Measurements from ENCODE around the gene MAP3K7CL.

The MAP3K7CL gene

GRCh38 chr21:29194847-29195246 is 64.4 kb downstream of the MAP3K7CL start:
- no peak for TF ChIP-seq JUND (IDR thresholded peaks at IDR 0.05; ENCODE audit: low read depth)
- in situ Hi-C loops (cut with HindIII; ENCODE audit: low pct_unique_long_range_greater_than_20kb, low sequenced_read_pairs) = no loop called here
- DNase-seq (ENCODE audit: low read depth in 1 of 2, low spot score in 1 of 2) = no peak

GRCh38 chr21:29195981-29196669 is 65.7 kb downstream of the MAP3K7CL start:
- TF ChIP-seq JUND (IDR thresholded peaks at IDR 0.05; ENCODE audit: low read depth) = no peak
- in situ Hi-C loops (cut with HindIII; ENCODE audit: low pct_unique_long_range_greater_than_20kb, low sequenced_read_pairs) = no loop called here
- peak; percentile 9 to 64 for DNase-seq (ENCODE audit: low read depth in 1 of 2, low spot score in 1 of 2)

GRCh38 chr21:29196670-29197191 is 66.3 kb downstream of the MAP3K7CL start:
- no peak for TF ChIP-seq JUND (IDR thresholded peaks at IDR 0.05; ENCODE audit: low read depth)
- in situ Hi-C loops (cut with HindIII; ENCODE audit: low pct_unique_long_range_greater_than_20kb, low sequenced_read_pairs) = no loop called here
- no peak for DNase-seq (ENCODE audit: low read depth in 1 of 2, low spot score in 1 of 2)

- DNase-seq (ENCODE audit: low read depth in 1 of 2, low spot score in 1 of 2) = no peak
- in situ Hi-C loops (cut with HindIII; ENCODE audit: low pct_unique_long_range_greater_than_20kb, low sequenced_read_pairs) = no loop called here
Measured at GRCh38 chr21:29201186-29201585, 70.7 kb downstream of the MAP3K7CL start.

GRCh38 chr21:29205009-29205408 is 74.6 kb downstream of the MAP3K7CL start:
- DNase-seq (ENCODE audit: low read depth in 1 of 2, low spot score in 1 of 2) = no peak
- in situ Hi-C loops (cut with HindIII; ENCODE audit: low pct_unique_long_range_greater_than_20kb, low sequenced_read_pairs) = no loop called here
- no peak for TF ChIP-seq JUND (IDR thresholded peaks at IDR 0.05; ENCODE audit: low read depth)

More at GRCh38 chr21:29201186-29201585, 70.7 kb downstream of the MAP3K7CL start:
- TF ChIP-seq JUND (IDR thresholded peaks at IDR 0.05; ENCODE audit: low read depth) = no peak

GRCh38 chr21:29205988-29206387 is 75.5 kb downstream of the MAP3K7CL start:
- in situ Hi-C loops (cut with HindIII; ENCODE audit: low pct_unique_long_range_greater_than_20kb, low sequenced_read_pairs) = no loop called here
- no peak for TF ChIP-seq JUND (IDR thresholded peaks at IDR 0.05; ENCODE audit: low read depth)
- no peak for DNase-seq (ENCODE audit: low read depth in 1 of 2, low spot score in 1 of 2)

GRCh38 chr21:29206445-29206844 is 76.0 kb downstream of the MAP3K7CL start:
- DNase-seq (ENCODE audit: low read depth in 1 of 2, low spot score in 1 of 2) = no peak
- TF ChIP-seq JUND (IDR thresholded peaks at IDR 0.05; ENCODE audit: low read depth) = no peak
- in situ Hi-C loops (cut with HindIII; ENCODE audit: low pct_unique_long_range_greater_than_20kb, low sequenced_read_pairs) = no loop called here

- DNase-seq (ENCODE audit: low read depth in 1 of 2, low spot score in 1 of 2) = no peak
- no peak for TF ChIP-seq JUND (IDR thresholded peaks at IDR 0.05; ENCODE audit: low read depth)
- in situ Hi-C loops (cut with HindIII; ENCODE audit: low pct_unique_long_range_greater_than_20kb, low sequenced_read_pairs) = no loop called here
Measured at GRCh38 chr21:29207201-29207600, 76.8 kb downstream of the MAP3K7CL start.

- no peak for TF ChIP-seq JUND (IDR thresholded peaks at IDR 0.05; ENCODE audit: low read depth)
- in situ Hi-C loops (cut with HindIII; ENCODE audit: low pct_unique_long_range_greater_than_20kb, low sequenced_read_pairs) = no loop called here
- no peak for DNase-seq (ENCODE audit: low read depth in 1 of 2, low spot score in 1 of 2)
Measured at GRCh38 chr21:29208044-29208681, 77.7 kb downstream of the MAP3K7CL start.

GRCh38 chr21:29208682-29209059 is 78.2 kb downstream of the MAP3K7CL start:
- in situ Hi-C loops (cut with HindIII; ENCODE audit: low pct_unique_long_range_greater_than_20kb, low sequenced_read_pairs) = no loop called here
- TF ChIP-seq JUND (IDR thresholded peaks at IDR 0.05; ENCODE audit: low read depth) = no peak
- DNase-seq (ENCODE audit: low read depth in 1 of 2, low spot score in 1 of 2) = no peak

- TF ChIP-seq JUND (IDR thresholded peaks at IDR 0.05; ENCODE audit: low read depth) = no peak
Measured at GRCh38 chr21:29209696-29210095, 79.3 kb downstream of the MAP3K7CL start.

GRCh38 chr21:29211205-29211604 is 80.8 kb downstream of the MAP3K7CL start:
- in situ Hi-C loops (cut with HindIII; ENCODE audit: low pct_unique_long_range_greater_than_20kb, low sequenced_read_pairs) = no loop called here
- no peak for DNase-seq (ENCODE audit: low read depth in 1 of 2, low spot score in 1 of 2)
- no peak for TF ChIP-seq JUND (IDR thresholded peaks at IDR 0.05; ENCODE audit: low read depth)

More at GRCh38 chr21:29209696-29210095, 79.3 kb downstream of the MAP3K7CL start:
- in situ Hi-C loops (cut with HindIII; ENCODE audit: low pct_unique_long_range_greater_than_20kb, low sequenced_read_pairs) = no loop called here
- DNase-seq (ENCODE audit: low read depth in 1 of 2, low spot score in 1 of 2) = no peak

- in situ Hi-C loops (cut with HindIII; ENCODE audit: low pct_unique_long_range_greater_than_20kb, low sequenced_read_pairs) = no loop called here
- no peak for DNase-seq (ENCODE audit: low read depth in 1 of 2, low spot score in 1 of 2)
- no peak for TF ChIP-seq JUND (IDR thresholded peaks at IDR 0.05; ENCODE audit: low read depth)
Measured at GRCh38 chr21:29212446-29212845, 82.0 kb downstream of the MAP3K7CL start.

All from T47D (cell line).